GM21390 (cell line): Measurements from ENCODE around the gene PRRC2A.
"Not testable (repeated sequence)": the region's sequence is repeated elsewhere in the genome, so short reads cannot be mapped to it uniquely, and the experiment has no call there.

ENCODE experiments used
- ATAC-seq: cut with Tn5 transposase; IDR thresholded peaks from one replicate; pipeline ENCODE4 v1.9.1; 2021; ENCODE audit not compliant: unreplicated experiment

The PRRC2A gene

GRCh38 chr6:31585491-31585890 lies 35.0 kb upstream of the PRRC2A start:
- ATAC-seq = no peak

DNA sequence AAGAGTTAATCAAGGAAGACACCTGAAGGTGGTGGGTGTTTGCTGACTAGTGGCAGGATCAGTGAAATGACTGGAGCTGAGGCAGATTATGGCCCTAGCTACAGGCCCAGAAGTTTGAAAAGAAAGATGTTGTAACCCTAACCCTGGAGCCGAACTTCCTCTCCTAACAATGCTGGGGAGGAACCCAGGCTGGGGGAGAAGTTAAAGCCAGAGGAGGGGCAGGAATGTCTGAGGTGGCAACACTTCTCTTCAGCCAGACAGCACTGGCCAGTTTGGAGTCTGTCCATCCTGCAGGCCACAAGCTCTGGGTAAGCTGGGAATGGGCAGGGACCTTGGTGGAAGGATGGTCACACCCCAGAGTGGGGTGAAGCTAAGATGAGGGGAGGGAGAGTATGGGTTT lies 34.5 kb upstream of the PRRC2A start, which contains the start of gene LST1:
LST1 (plus strand) TSS at position 270 of the 400 bp plus-strand sequence. CDS start 1,023 bp downstream, outside the sequence.
- ATAC-seq = no peak

- no peak for ATAC-seq
Measured at GRCh38 chr6:31586599-31587281, 33.8 kb upstream of the PRRC2A start.

- ATAC-seq = no peak
Measured at GRCh38 chr6:31587791-31588777, 32.4 kb upstream of the PRRC2A start.

GRCh38 chr6:31588871-31589650 lies 31.5 kb upstream of the PRRC2A start:
- no peak for ATAC-seq

DNA sequence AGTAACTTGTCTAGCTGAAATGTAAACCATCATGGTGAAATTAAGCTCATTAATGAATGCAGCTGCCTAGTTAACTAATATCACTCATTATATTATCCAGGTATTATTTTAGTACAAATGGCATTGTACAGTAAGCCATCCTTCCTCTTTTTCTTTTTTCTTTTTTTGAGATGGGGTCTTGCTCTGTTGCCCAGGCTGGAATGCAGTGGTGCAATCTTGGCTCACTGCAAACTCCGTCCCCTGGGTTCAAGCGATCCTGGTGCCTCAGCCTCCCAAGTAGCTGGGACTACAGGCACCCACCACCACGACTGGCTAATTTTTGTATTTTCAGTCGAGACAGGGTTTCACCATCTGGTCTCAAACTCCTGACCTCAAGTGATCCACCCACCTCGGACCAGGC lies 29.8 kb upstream of the PRRC2A start:
- not testable (repeated sequence) for ATAC-seq

GRCh38 chr6:31592396-31592771 lies 28.1 kb upstream of the PRRC2A start:
- no peak for ATAC-seq

GRCh38 chr6:31597006-31597405 lies 23.5 kb upstream of the PRRC2A start:
- no peak for ATAC-seq

DNA sequence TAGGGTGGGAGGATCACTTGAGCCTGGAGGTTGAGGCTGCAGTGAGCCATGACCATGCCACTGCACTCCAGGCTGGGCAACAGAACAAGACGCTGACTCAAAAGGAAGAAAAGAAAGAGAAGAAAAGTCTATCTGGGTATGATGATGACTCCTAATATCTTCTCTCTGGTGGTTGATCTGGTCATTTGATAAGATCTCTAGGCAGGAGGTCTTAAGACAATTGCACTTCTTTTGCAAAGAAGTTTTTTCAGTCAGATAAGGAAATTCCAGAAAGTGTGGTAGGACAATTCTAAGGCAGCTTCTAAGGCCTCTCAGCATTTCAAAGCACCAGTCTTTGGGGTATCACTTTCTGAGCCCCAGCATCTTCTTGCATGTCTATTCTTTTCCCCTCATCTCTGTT lies 13.2 kb upstream of the PRRC2A start:
- ATAC-seq = no peak

GRCh38 chr6:31609519-31610406 lies 10.8 kb upstream of the PRRC2A start:
- ATAC-seq = no peak

DNA sequence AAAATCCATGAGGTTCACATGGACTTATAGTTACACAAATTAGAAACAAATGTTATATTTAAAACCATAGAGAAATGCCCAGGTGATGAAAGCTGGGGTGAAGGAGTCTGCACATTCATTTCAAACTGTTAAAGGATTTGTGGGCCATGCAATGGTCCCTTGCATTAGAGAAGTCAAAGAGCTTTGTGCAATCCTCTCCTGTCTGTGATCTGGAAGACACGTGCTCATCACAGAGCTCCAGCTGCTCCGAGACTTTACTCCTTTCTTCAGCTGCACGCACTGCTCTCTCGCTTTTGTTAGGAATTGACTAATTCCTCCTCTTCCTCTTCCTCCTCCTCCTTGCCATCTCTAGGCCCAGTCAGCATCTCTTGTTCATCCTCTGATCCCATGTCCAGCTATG lies 9.5 kb upstream of the PRRC2A start:
- no peak for ATAC-seq

DNA sequence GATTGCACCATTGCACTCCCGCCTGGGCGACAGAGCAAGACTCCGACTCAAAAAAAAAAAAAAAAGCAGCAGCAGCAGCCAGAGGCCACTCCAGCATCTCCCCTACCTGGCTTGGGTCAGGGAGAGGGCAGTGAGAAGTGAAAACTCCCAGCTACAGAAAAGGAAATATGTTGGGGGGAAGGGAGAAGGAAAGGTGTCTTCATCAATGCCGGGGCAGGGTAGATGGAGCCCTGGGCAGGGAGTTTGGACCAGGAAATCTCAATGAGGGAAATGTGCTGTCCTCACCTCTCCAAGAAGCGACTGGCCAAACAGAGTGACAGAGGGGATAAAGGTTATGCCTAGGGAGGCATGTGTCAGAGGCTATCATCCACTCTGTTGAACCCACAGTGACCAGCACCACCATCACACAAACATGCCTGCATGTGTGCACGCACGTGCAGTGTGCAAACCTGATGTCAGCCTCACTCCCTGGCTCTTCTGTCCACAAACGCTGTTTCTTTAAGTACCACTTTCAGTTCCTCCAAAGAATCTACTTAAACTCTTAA lies 6.4 kb upstream of the PRRC2A start:
- no peak for ATAC-seq

- ATAC-seq = no peak
Measured at GRCh38 chr6:31614684-31615578, 5.6 kb upstream of the PRRC2A start, which contains the start of gene AIF1. Gene AIF1 (plus strand): TSS chr6:31615234. CDS start chr6:31615330, 96 bp downstream.

DNA sequence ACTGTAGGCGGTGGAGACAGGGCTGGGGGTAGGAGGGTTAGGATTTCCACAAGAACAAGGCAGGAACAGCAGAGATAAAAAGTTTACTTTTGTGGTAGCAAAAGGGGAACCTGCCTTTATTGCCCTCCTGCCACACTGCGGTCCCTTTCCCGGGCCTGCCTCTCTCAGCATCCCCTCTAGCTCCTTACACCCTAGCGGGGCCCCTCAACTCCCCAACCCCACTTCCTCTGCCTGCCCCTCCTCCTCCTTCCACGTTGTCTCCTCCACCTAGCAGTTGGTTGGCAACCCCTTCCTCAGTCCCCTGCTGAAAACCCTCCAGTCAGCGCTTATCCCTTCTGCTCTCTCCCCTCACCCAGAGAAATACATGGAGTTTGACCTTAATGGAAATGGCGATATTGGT lies 4.8 kb upstream of the PRRC2A start:
- ATAC-seq = no peak

DNA sequence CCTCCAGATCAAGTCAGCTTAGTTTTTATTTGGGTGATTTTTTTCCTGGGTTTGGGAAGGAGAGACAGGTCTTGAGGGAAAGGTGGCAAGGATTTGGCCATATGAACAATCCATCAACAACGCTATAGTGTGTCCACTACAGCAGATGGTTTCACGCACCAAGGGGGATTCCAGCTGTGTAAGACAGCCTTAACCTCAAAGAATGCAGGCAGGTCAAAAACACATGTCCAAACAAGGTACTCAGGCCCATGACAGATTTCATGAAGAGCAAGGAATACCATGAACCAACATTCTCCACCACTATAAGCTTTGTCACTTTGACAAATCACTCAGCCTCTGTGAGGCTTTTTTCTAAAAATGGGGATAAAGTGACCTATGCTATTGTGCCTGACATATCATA lies 3.5 kb upstream of the PRRC2A start:
- ATAC-seq = no peak

DNA sequence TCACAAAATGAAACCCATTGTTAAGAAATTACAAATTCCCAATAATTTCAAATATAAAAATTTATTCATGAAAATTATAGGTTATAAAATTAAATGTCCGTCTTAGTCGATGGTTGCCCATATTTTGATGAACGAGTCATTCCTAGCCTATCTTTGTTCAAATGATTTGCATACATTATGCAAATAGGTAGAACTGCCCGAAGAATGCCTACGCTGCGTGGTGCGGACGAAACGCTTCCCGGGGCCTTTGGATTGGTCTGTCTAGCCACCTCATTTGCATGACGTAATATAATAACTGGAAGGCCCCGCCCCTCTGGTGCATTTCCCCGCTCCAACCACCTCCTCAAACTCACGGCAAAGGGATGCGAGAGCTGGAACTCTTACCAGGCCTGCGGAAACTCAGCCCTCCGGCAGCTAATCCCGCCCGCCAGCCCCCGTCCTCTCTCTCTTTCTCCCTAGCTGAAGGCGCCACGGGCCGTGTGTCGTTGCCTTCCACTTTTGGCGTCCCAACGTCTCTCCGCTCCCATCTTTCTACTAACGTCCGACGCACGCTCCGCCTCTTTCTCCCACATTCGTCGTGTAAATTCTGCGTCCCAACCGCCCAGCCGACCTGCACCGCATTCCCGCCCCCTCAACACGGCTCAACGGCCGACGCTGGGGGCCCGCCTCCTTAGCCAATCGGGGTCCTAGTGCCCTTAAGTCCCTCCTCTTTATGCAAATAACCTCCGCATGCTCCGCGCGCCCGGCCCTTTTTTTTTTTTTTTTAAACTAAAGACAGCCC lies 520 bp upstream of the PRRC2A start:
- peak; percentile 74 for ATAC-seq

- ATAC-seq = no peak
Measured at GRCh38 chr6:31621320-31621939, 915 bp downstream of the PRRC2A start.

GRCh38 chr6:31621991-31622390 lies 1.5 kb downstream of the PRRC2A start:
- no peak for ATAC-seq
